H1 (cell line): ENCODE results near the gene BTBD10. TPM values are rescaled to one million over a fixed set of nuclear protein-coding genes. Genes with fewer than 3 reads are reported as not detected.

Experiments
- EGR1 ChIP-seq: IDR thresholded peaks from 2 replicates; pipeline ENCODE4 v1.6.1; 2011; ENCODE audit warnings: low read depth, low read length, borderline replicate concordance
- polyA plus RNA-seq, 7 experiments: library from polyadenylated mRNA; depleted of rRNA in 3 of 7; stranded (reverse) in 5 of 7; unstranded in 2 of 7; fragments of >200 nt in 5 of 7; fragments of 200-250 nt in 2 of 7; gene quantifications; 1 replicate in 5 of 7; 2 replicates in 1 of 7; 4 replicates in 1 of 7; pipeline versions ENCODE4 v1.2.1 to v1.2.3, GENCODE V29; 2011 to 2013; ENCODE audit warnings: missing spikeins in 2 of 7, mixed read lengths in 2 of 7
- total RNA-seq: library from RNA; stranded (reverse); fragmentation: NEBNext Ultra II Directional; extraction: Animal tissue kit (Norgen Biotek cat#: 25700); gene quantifications from 2 replicates; pipeline ENCODE4 v1.2.1, GENCODE V29; 2021

The BTBD10 gene
- total and polyA plus RNA-seq, 2 of the 8 experiments (the other 6 are each of a cell fraction or from before 2014, with no cell fraction given) = 13.8 to 22.2 TPM

- TF ChIP-seq EGR1 = no peak
Observed at GRCh38 chr11:13486926-13487660, 24.1 kb upstream of the BTBD10 start (continued).
